ENCODE measurements around the gene ARSB. TPM values are rescaled to one million over a fixed set of nuclear protein-coding genes. Genes with fewer than 3 reads are reported as not detected.

Gene ARSB
- total RNA-seq, result 21.6 TPM
- long read RNA-seq, full-length matches to known transcripts, result 4 of 35 reads
- long read RNA-seq, partial matches to known transcripts, result 5 of 35 reads
- long read RNA-seq, other reads (novel, unspliced or antisense), result 26 of 35 reads

GRCh38 chr5:78985116-78985724, at the start of gene ARSB:
Gene ARSB (minus strand): TSS chr5:78985310. CDS start chr5:78985248, 62 bp downstream.
- TF ChIP-seq, protein P1, sequence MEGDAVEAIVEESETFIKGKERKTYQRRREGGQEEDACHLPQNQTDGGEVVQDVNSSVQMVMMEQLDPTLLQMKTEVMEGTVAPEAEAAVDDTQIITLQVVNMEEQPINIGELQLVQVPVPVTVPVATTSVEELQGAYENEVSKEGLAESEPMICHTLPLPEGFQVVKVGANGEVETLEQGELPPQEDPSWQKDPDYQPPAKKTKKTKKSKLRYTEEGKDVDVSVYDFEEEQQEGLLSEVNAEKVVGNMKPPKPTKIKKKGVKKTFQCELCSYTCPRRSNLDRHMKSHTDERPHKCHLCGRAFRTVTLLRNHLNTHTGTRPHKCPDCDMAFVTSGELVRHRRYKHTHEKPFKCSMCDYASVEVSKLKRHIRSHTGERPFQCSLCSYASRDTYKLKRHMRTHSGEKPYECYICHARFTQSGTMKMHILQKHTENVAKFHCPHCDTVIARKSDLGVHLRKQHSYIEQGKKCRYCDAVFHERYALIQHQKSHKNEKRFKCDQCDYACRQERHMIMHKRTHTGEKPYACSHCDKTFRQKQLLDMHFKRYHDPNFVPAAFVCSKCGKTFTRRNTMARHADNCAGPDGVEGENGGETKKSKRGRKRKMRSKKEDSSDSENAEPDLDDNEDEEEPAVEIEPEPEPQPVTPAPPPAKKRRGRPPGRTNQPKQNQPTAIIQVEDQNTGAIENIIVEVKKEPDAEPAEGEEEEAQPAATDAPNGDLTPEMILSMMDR (IDR thresholded peaks at IDR 0.05), result no peak
- ATAC-seq (peak; percentile 70 to 81), DNase-seq (peak; percentile 81)
- H3K27ac ChIP-seq, result peak within 1 kb of the TSS; percentile 98
- intact Hi-C loops (cut with DNase I), result no loop called here
- H3K4me3 ChIP-seq, result peak within 1 kb of the TSS; percentile 79
- no peaks in the 10 kb centered on the region for H3K9me3 ChIP-seq
- no peaks in the 10 kb centered on the region for H3K27me3 ChIP-seq (ENCODE audit: low read depth)
- H3K4me1 ChIP-seq, result peaks cover 11% of the 10 kb centered on the region
- H3K36me3 ChIP-seq, result no peaks in the 10 kb centered on the region

DNA sequence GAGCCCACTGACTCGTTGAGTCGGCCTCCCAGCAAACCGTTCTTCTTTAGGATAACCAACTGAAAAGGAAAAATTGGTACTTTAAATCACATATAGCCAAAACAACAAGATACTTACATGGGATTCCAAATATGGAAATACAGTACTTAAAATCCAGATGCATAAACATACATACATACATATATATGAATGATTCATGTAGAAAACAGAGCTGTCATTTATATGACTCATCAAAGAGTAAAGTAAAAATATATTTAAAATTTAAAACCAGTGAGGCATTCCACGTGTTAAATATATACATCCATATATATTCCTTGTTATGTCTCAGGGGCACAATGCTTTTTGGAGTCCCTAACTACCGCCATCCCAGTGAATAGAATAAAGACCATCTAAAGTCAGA, 47.7 kb upstream of the ARSB start:
- DNase-seq (no peak), ATAC-seq (no peak)
- Histone ChIP-seq H3K4me3 (no peak overlapping the region), H3K27ac (no peak overlapping the region), H3K9me3 (no peaks in the 10 kb centered on the region), H3K36me3 (no peaks in the 10 kb centered on the region), H3K27me3 (ENCODE audit: low read depth) (no peaks in the 10 kb centered on the region), H3K4me1 (no peaks in the 10 kb centered on the region)
- TF ChIP-seq, protein P1 (IDR thresholded peaks at IDR 0.05), result no peak
- intact Hi-C loops (cut with DNase I), result no loop called here

DNA sequence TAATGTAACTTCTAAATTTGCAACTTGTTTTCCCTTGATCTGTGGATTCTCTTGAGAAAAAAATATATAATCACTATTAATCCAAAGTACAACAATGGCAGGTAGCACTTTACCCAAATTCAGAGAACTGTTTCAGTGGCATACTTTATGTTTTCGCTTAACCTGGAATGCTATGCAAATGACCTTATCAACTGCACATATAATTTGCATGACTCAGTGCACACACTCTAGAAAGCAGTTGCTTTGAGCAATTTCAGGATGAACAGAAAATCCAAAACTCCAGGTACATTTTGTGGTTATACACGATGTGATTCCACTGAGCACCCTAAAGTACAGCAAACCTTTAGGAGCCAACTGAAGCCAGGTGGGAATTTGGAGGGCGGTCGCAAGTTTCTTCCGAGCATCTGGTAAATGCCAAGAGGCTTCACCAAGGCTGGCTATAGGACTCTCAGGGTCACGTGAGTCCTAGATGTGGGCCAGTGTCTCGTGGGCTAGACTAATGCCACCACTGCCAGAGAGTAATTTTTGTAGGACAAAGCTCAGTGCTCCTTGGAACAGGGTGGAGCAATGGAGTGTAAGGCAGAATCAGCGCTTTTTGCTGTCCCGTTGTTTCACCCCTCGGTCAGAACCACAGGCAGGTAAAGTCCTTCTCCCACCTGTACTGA, 47.1 kb upstream of the ARSB start:
- no peaks in the 10 kb centered on the region for H3K27me3 ChIP-seq (ENCODE audit: low read depth)
- ATAC-seq (no peak), DNase-seq (no peak)
- H3K9me3 ChIP-seq, result no peaks in the 10 kb centered on the region
- H3K4me1 ChIP-seq, result no peaks in the 10 kb centered on the region
- no peak overlapping the region for H3K27ac ChIP-seq
- intact Hi-C loops (cut with DNase I), result no loop called here
- H3K4me3 ChIP-seq, result no peak overlapping the region
- H3K36me3 ChIP-seq, result no peaks in the 10 kb centered on the region
- TF ChIP-seq, protein P1 (IDR thresholded peaks at IDR 0.05), result no peak

GRCh38 chr5:79031485-79031867, 46.4 kb upstream of the ARSB start:
- intact Hi-C loops (cut with DNase I), result no loop called here
- Histone ChIP-seq H3K4me3 (no peak overlapping the region), H3K27ac (no peak overlapping the region), H3K36me3 (no peaks in the 10 kb centered on the region), H3K4me1 (no peaks in the 10 kb centered on the region), H3K9me3 (no peaks in the 10 kb centered on the region), H3K27me3 (ENCODE audit: low read depth) (no peaks in the 10 kb centered on the region)
- TF ChIP-seq, protein P1 (IDR thresholded peaks at IDR 0.05), result no peak
- DNase-seq, result no peak
- no peak for ATAC-seq

DNA sequence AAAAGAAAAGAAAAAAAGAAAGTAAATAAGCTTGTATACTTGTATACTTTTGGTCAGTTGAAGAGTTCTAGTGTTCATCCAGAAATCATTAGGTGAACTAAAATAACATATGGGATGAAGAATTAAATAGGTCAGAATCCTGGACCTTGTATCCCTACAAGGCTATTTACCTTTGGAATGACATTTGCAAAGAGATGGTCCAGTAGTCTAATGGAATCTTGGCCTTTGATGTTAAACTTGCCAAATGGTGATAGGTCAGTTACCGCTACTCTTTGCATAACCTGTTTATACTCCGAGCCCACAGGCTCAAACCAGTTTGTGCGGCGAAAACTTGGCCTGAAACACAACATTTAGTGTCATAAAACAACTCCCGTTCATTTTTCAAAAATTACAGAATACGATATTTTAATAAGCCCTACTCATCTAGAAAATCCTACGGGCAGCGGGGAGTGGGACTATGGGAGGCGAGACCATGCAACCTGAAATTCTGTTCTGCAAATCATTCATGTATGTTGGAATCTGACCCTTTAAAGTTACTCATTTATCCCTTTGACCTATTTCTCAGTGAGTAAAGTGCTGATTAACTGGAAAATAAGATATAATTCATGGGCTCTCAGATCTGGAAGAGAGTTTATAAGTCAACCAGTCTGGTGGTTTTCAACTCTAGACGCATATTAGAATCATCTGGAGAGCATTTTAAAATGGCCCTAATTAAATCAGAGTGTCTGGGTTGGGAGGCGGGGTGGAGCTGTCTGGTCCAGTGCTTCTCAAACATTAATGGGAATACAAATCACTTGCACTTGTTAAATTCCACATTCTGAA, 45.8 kb upstream of the ARSB start:
- H3K36me3 ChIP-seq, result no peaks in the 10 kb centered on the region
- no peaks in the 10 kb centered on the region for H3K27me3 ChIP-seq (ENCODE audit: low read depth)
- ATAC-seq, result no peak
- no peak overlapping the region for H3K27ac ChIP-seq
- TF ChIP-seq, protein P1 (IDR thresholded peaks at IDR 0.05), result no peak
- H3K9me3 ChIP-seq, result no peaks in the 10 kb centered on the region
- no peak for DNase-seq
- intact Hi-C loops (cut with DNase I), result no loop called here
- no peak overlapping the region for H3K4me3 ChIP-seq
- H3K4me1 ChIP-seq, result no peaks in the 10 kb centered on the region
